ENCODE results near the gene TNFRSF13B.
"Not testable (repeated sequence)": the region's sequence is repeated elsewhere in the genome, so short reads cannot be mapped to it uniquely, and the experiment has no call there.

TNFRSF13B gene

DNA sequence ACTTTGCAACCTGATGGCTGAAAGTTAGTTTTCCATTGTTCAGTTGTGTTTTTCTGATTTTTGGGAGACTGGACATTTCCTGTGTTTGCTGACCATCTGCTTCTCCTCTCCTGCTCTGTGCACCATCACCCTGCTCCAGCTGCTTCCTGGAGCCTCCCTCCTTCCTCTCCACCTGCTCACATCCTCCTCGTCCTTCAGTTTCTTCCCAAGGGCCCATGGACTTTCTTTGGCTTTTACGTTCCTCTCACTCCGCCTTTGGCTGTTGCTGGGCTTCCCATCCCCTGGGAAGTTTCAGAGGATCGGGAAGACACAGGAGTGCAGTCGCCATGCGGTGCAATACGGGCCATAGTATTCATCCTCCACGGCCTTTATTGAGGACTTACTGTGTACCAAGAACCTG is 61.6 kb downstream of the TNFRSF13B start:
- no peak overlapping the region for H3K4me3 ChIP-seq (ENCODE audit: low read depth, low read length)
- TF ChIP-seq MYC (IDR thresholded peaks at IDR 0.05; ENCODE audit: low read depth, low read length) (no peak), MAX (IDR thresholded peaks at IDR 0.05; ENCODE audit: low read depth, low read length) (no peak), POLR2A (IDR thresholded peaks at IDR 0.05; ENCODE audit: extremely low read depth, insufficient read length) (no peak)
- TF ChIP-seq, protein P1, sequence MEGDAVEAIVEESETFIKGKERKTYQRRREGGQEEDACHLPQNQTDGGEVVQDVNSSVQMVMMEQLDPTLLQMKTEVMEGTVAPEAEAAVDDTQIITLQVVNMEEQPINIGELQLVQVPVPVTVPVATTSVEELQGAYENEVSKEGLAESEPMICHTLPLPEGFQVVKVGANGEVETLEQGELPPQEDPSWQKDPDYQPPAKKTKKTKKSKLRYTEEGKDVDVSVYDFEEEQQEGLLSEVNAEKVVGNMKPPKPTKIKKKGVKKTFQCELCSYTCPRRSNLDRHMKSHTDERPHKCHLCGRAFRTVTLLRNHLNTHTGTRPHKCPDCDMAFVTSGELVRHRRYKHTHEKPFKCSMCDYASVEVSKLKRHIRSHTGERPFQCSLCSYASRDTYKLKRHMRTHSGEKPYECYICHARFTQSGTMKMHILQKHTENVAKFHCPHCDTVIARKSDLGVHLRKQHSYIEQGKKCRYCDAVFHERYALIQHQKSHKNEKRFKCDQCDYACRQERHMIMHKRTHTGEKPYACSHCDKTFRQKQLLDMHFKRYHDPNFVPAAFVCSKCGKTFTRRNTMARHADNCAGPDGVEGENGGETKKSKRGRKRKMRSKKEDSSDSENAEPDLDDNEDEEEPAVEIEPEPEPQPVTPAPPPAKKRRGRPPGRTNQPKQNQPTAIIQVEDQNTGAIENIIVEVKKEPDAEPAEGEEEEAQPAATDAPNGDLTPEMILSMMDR (IDR thresholded peaks at IDR 0.05; ENCODE audit: low read depth, low read length) = no peak
- no peak for DNase-seq (ENCODE audit: low read depth)

GRCh38 chr17:16909472-16910246 is 62.3 kb downstream of the TNFRSF13B start:
- no peak for DNase-seq (ENCODE audit: low read depth)
- H3K4me3 ChIP-seq (ENCODE audit: low read depth, low read length) = no peak overlapping the region
- TF ChIP-seq POLR2A (IDR thresholded peaks at IDR 0.05; ENCODE audit: extremely low read depth, insufficient read length) = no peak
- no peak for TF ChIP-seq MYC (IDR thresholded peaks at IDR 0.05; ENCODE audit: low read depth, low read length)
- TF ChIP-seq, protein P1 (IDR thresholded peaks at IDR 0.05; ENCODE audit: low read depth, low read length) = no peak
- no peak for TF ChIP-seq MAX (IDR thresholded peaks at IDR 0.05; ENCODE audit: low read depth, low read length)

- no peak overlapping the region for H3K4me3 ChIP-seq (ENCODE audit: low read depth, low read length)
- TF ChIP-seq MAX (IDR thresholded peaks at IDR 0.05; ENCODE audit: low read depth, low read length) (no peak), MYC (IDR thresholded peaks at IDR 0.05; ENCODE audit: low read depth, low read length) (no peak), POLR2A (IDR thresholded peaks at IDR 0.05; ENCODE audit: extremely low read depth, insufficient read length) (no peak)
- TF ChIP-seq, protein P1 (IDR thresholded peaks at IDR 0.05; ENCODE audit: low read depth, low read length) = no peak
- DNase-seq (ENCODE audit: low read depth) = no peak
These were observed 63.6 kb downstream of the TNFRSF13B start for GRCh38 chr17:16908273-16908672.

GRCh38 chr17:16906680-16907079 is 65.2 kb downstream of the TNFRSF13B start:
- TF ChIP-seq POLR2A (IDR thresholded peaks at IDR 0.05; ENCODE audit: extremely low read depth, insufficient read length) (no peak), MYC (IDR thresholded peaks at IDR 0.05; ENCODE audit: low read depth, low read length) (no peak), MAX (IDR thresholded peaks at IDR 0.05; ENCODE audit: low read depth, low read length) (no peak)
- TF ChIP-seq, protein P1 (IDR thresholded peaks at IDR 0.05; ENCODE audit: low read depth, low read length) = no peak
- no peak for DNase-seq (ENCODE audit: low read depth)
- no peak overlapping the region for H3K4me3 ChIP-seq (ENCODE audit: low read depth, low read length)

GRCh38 chr17:16905593-16906191 is 66.2 kb downstream of the TNFRSF13B start:
- no peak overlapping the region for H3K4me3 ChIP-seq (ENCODE audit: low read depth, low read length)
- TF ChIP-seq MAX (IDR thresholded peaks at IDR 0.05; ENCODE audit: low read depth, low read length) = no peak
- TF ChIP-seq MYC (IDR thresholded peaks at IDR 0.05; ENCODE audit: low read depth, low read length) = no peak
- TF ChIP-seq POLR2A (IDR thresholded peaks at IDR 0.05; ENCODE audit: extremely low read depth, insufficient read length) = no peak
- TF ChIP-seq, protein P1 (IDR thresholded peaks at IDR 0.05; ENCODE audit: low read depth, low read length) = no peak
- no peak for DNase-seq (ENCODE audit: low read depth)

DNA sequence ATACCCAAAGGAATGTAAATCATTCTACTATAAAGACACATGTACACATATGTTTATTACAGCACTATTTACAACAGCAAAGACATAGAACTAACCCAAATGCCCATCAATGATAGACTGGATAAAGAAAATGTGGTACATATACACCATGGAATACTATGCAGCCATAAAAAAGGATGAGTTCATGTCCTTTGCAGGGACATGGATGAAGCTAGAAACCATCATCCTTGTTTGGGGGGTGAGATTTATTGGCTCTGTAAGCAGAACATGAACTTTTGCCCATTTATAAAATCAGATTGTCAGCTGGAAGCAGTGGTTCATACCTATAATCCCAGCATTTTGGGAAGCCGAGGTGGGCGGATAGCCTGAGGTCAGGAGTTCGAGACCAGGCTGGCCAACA is 68.8 kb downstream of the TNFRSF13B start:
- not testable (repeated sequence) for DNase-seq (ENCODE audit: low read depth); H3K4me3 ChIP-seq (ENCODE audit: low read depth, low read length)
